GM21529 (cell line): Measurements from ENCODE around the gene TCF12.
"Not testable (repeated sequence)": the region's sequence is repeated elsewhere in the genome, so short reads cannot be mapped to it uniquely, and the experiment has no call there.

Source experiments
- ATAC-seq: cut with Tn5 transposase; IDR thresholded peaks from one replicate; pipeline ENCODE4 v1.9.1; 2021; ENCODE audit not compliant: unreplicated experiment

TCF12 gene

DNA sequence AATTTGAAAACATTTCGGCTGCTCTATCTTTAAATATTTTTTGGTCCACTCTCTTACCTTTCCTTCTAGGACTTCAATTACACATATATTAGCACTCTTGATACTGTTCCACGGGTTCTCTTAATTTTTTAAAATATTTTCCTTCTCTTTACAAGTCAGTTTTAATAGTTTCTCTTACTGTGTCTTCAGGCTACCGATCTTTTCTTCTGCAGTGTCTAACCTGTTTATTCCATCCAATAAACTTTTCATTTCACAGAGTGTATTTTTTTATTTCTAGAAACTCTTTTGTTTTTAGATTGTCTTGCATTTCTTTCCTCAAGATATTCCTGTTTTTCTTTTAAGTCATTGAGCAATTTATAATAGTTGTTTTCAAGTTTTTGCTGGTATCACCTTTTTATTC is 27.7 kb downstream of the TCF12 start:
- ATAC-seq = no peak

DNA sequence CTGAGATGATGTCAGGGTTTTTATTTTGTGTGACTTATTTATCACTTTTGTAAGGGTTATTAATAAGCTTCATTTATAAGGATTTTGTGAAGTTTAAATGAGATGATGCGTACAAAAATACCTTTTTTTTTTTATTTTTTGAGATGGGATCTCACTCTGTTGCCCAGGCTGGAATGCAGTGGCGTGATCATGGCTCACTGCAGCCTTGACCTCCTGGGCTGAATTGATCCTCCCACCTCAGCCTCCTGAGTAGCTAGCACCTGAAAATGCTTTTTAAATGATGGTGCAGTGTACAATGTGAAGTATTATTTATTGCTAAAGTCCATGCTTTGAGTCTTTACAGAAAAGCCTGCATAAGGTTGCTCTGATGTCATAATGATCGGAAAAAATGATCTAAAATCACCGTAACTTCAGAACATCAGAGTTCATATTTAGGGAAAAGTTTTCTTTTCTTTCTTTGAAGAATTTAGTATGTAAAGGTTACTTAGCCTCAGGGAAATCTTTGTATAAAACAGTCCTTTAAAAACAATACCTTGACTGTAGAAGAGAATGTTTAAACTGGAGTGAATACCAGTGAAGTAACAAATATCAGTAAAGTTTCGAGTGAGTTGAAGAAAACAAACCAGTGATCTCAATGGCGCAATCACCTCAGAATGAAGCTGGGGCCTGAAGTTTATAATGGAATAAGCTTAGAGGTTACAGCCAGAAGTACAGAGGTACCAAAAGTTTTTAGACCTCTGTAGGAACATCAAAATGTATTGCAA is 29.7 kb downstream of the TCF12 start:
- no peak for ATAC-seq

DNA sequence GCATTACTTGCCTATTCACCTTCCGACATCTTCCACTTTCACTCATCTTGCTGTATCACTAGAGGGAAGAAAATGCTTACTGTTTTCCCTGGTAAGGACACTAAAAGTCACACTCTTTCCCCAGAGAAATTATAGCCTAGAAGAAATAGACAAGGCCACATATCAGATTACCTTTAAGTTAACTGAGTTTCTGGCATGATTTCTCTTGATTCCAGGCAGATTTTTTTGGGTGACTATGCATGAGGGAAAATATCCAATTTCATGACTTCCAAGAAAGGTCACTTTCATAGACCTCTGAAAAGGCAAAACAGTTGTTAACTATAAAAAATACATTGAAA is 30.3 kb downstream of the TCF12 start:
- ATAC-seq = no peak

DNA sequence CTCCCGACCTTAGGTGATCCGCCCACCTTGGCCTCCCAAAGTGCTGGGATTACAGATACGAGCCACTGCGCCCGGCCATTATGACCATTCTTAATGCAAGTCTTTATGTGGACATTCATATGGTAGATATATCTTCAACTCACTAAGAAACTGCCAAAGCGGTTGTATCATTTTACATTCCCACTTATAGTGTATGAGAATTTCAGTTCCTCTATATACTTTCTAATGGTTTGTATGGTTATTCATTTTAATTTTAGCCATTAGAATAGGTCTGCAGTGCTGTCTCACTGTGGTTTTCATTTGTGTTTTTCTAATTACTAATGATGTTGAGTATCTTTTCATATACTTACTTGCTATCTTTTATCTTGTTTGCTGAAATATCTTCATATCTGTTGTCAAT is 32.5 kb downstream of the TCF12 start:
- ATAC-seq = peak; percentile 94

DNA sequence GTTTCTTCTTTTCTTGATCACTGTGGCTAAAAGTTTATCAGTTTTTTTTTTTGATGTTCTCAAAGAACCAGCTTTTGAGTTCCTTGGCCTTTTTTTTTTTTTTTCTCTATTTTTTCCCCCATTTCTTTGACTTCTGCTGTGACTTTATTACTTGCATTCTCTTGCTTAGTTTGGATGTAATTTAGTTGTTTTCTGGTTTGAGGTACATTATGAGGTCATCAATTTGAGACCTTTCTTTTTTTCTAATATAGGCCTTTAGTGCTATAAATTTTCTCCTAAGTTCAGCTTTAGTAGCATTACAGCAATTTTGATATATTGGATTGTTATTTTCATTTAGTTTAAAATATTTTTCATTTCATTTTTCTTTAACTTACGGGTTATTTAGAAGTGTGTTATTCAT is 35.3 kb downstream of the TCF12 start:
- ATAC-seq = no peak

- not testable (repeated sequence) for ATAC-seq
These were observed 36.6 kb downstream of the TCF12 start for GRCh38 chr15:56955011-56955410.

GRCh38 chr15:56956538-56956937 is 38.1 kb downstream of the TCF12 start:
- no peak for ATAC-seq

DNA sequence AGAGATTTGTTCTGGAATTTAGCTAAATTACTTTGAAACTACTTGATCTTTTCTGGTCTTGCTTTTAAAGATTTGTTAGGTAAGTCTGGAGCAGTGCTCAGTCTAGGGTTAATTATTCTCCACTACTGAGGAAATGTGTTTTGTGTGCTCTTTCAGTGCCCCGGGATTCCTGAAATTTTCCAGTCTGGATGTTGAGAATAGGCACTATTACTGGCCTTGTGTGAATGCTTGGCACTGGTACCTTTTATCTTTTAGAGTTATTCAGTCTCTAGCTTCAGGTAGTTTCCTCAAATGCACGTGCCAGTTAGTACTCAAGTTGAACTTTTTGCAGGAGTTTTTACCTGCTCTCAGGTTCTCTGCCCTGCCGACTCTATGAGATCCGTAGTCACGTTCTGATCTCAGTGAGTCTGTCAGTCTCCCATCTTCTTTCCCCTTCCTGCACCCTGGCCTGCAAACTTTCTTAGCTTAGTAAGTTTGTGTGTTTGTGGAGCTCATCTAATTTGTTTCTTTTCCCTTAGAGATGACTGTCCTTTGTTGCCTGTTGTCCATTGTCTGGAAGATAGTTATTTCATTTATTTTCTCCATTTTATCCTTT is 39.5 kb downstream of the TCF12 start:
- no peak for ATAC-seq

DNA sequence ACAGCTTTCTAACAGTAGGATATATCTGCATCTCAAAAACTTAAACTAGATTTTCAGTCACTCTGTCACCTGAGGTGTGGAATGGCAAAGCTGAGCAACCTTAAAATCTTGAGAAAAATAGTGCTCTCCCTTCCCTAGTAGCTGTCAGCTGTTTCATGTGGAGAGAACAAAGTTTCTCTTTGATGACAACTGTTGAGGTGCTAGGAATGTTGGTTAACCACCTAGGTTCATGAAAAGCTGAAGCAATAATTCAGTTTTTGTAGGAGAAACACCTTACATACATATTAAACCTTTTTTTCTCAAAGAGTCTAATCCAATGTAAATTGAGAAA is 40.8 kb downstream of the TCF12 start:
- ATAC-seq = no peak

DNA sequence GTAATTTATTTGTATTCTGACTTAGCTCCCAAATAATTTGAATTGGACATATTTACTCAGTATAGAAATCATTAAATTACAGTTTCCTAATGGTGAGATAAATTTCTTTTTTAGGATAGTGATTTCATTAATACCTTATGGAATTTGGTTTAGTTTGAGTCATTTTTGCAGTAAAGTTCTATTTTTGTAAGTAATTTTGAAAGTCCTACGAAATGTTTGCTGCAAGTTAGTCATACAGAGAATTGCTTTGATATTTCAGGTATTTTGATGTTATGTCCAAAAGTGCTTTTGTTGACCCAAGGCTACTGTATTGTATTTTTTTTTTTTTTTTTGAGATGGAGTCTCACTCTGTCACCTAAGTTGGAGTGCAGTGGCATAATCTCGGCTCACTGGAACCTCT is 41.7 kb downstream of the TCF12 start:
- ATAC-seq = no peak

GRCh38 chr15:56963126-56963525 is 44.7 kb downstream of the TCF12 start:
- no peak for ATAC-seq

DNA sequence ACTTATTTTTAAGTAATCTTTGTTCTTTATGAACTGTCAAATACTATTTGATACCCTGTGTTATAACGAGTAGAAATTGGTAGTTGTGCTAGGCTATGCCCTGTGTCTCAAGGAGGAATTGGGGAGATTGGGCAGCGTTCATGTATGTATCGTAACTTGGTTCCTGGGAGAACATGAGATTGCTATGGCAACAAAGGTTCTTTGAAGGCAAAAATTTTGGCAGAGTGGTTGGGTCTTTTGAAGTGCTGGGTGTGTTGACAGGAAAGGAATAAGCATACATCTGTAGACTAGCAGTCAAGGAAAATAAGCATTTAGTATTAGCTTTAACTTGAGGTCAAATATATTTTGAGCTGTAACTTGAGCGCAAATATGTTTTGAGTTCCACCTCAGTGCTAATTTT is 45.3 kb downstream of the TCF12 start:
- no peak for ATAC-seq

DNA sequence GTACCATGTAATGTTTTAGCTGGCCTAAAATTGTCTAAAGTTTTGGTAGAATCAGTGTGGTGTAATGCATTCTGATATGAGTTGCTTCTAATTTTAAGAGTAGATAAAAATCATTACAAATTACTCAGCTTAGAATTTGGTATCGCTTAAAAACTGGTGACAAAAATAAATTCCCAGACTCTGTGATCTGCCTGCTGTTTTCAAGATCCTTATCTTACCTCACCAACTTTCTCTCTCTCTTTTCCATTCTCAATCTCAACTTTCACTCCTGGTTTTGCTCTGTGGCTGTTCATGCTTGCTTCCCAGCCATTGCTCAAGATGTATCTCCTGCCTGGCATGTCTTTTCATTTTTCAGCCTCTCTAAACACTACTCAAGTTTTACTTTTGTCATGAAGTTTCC is 45.7 kb downstream of the TCF12 start:
- ATAC-seq = no peak

GRCh38 chr15:56965231-56966013 is 47.0 kb downstream of the TCF12 start:
- no peak for ATAC-seq

GRCh38 chr15:56967336-56967735 is 48.9 kb downstream of the TCF12 start:
- no peak for ATAC-seq

DNA sequence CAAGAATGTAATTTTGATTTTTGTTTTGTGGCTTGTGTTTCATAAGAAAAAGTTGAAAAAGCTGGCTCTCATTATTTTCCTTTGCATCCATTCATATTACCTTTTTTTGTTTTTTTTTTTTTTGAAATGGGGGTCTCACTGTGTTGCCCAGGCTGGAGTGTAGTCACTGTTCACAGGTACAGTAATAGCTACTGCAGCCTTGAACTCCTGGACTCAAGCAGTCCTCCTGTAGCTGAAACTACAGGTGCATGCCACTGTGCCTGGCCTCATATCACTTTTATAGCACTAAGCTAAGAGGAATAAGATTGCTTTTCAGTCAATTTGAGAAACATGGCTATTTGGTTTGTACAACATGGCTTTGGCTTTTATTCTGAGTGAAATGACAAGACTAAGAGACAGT is 49.8 kb downstream of the TCF12 start:
- ATAC-seq = no peak

GRCh38 chr15:56968821-56969220 is 50.4 kb downstream of the TCF12 start:
- ATAC-seq = no peak

DNA sequence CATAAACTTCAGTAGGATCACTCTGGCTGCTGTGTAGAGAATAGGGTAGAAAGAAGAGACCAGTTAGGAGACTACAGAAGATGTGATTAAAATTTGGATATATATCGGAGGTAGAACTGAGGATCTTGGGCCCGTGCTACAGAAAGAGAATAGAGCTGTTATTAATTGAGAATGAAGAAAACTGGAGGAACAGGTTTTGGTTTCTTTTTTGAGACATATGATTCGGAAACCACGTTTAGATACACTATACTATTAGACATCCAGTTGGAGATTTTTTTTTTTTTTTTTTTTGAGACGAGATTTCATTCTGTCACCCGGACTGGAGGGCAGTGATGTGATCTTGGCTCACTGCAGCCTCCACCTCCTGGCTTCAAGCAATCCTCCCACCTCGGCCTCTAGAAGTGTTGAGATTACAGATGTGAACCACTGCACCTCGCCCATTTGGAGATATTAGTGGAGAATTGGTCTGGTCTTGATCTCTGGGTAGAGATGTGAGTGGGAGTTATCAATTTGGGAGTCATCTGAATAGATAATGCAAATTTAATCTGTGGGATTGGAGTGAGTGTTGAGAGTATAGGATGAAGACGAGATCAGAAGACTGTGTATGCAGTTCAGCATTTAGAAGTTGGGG is 50.9 kb downstream of the TCF12 start:
- no peak for ATAC-seq

GRCh38 chr15:56971571-56971970 is 53.1 kb downstream of the TCF12 start:
- no peak for ATAC-seq

DNA sequence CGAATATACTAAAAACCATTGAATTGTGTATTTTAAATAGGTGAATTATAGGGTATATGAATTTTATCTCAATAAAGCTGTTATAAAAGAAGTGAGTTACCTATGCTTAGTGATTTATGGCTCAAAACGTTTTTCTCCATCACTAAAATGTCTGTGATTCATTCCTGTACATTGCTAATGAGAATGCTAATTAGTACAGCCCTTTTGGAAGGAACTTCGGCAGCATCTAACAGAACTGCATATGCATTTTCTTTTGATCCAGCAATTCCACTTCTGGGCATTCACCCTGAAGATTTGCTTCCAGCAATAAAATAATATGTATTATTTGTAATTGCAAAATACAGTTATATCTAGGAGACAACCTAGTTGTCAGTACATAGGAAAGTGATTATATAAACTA is 53.6 kb downstream of the TCF12 start:
- ATAC-seq = no peak

- ATAC-seq = no peak
These were observed 54.0 kb downstream of the TCF12 start for GRCh38 chr15:56972426-56972825.

DNA sequence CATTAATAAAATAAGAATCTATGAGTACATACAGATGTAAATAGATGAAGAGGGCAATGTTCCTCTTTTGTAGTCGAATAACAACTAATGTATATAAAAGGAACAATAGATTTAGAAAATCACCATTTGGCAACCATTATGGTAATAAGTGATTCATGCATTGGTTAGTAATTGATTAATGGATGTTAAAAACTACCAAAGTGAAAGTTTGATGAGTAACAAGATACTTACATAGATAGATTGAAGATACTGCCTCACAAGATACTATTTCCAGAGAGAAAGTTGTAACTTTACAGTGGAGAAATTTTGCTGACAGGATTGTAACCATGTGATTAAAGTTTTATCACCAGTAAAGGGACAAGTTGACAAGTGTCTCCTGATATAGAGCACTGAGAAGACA is 55.0 kb downstream of the TCF12 start:
- ATAC-seq = no peak
